Measurements from ENCODE around the gene WNT7B.

DNA sequence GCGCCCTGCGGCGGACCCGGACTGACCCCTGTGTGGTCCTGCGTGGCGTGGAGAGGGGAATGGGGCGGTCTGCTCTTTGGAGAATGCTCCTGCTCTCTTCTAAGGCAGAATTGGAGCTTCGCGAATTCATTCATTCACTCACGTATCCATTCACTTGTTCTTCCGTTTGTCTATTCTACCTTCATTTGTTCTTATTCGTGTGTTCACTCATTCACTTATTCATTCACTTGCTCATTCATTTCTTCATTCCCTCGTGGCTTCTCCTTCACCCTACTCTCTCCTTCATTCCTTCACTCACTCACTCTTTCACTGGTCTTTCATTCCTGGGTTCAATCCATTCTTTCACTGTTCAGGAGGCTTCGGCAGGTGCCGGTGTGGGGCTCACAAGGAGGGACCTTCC is 69.6 kb downstream of the WNT7B start:
- TF ChIP-seq, protein P1, sequence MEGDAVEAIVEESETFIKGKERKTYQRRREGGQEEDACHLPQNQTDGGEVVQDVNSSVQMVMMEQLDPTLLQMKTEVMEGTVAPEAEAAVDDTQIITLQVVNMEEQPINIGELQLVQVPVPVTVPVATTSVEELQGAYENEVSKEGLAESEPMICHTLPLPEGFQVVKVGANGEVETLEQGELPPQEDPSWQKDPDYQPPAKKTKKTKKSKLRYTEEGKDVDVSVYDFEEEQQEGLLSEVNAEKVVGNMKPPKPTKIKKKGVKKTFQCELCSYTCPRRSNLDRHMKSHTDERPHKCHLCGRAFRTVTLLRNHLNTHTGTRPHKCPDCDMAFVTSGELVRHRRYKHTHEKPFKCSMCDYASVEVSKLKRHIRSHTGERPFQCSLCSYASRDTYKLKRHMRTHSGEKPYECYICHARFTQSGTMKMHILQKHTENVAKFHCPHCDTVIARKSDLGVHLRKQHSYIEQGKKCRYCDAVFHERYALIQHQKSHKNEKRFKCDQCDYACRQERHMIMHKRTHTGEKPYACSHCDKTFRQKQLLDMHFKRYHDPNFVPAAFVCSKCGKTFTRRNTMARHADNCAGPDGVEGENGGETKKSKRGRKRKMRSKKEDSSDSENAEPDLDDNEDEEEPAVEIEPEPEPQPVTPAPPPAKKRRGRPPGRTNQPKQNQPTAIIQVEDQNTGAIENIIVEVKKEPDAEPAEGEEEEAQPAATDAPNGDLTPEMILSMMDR (IDR thresholded peaks at IDR 0.05), result no peak
- TF ChIP-seq POLR2A (IDR thresholded peaks at IDR 0.05) (no peak), EP300 (IDR thresholded peaks at IDR 0.05) (no peak)
